Progenitor cell of endocrine pancreas (in vitro differentiated cells): Measurements from ENCODE around the gene KY. TPM values are rescaled to one million over a fixed set of nuclear protein-coding genes. Genes with fewer than 3 reads are reported as not detected.
A peak's percentile ranks its signal among the peaks of the same experiment; 100 is the strongest.

Source experiments
- DNase-seq: peaks from one replicate; pipeline ENCODE4 v3.0.0; 2021; ENCODE audit warnings: low spot score; ENCODE audit not compliant: unreplicated experiment
- H3K27ac Mint-ChIP-seq: 2 replicates; pipeline ENCODE4 v1.8.0; 2021; ENCODE audit warnings: mild to moderate bottlenecking, moderate library complexity, mixed read lengths
- H3K27me3 Mint-ChIP-seq: 2 replicates; pipeline ENCODE4 v1.8.0; 2021; ENCODE audit warnings: mixed read lengths
- H3K36me3 Mint-ChIP-seq: 2 replicates; pipeline ENCODE4 v1.8.0; 2022; ENCODE audit warnings: mixed read lengths; ENCODE audit not compliant: insufficient read depth
- H3K4me1 Mint-ChIP-seq: 2 replicates; pipeline ENCODE4 v1.8.0; 2021; ENCODE audit warnings: low read depth, mixed read lengths
- H3K4me3 Mint-ChIP-seq: 2 replicates; pipeline ENCODE4 v1.8.0; 2021; ENCODE audit warnings: low read depth, mild to moderate bottlenecking, moderate library complexity, mixed read lengths
- H3K9me3 Mint-ChIP-seq: 2 replicates; pipeline ENCODE4 v1.8.0; 2021; ENCODE audit warnings: low read depth, mixed read lengths
- CTCF ChIP-seq: fragments of 200-600 bp; sonication (generic); IDR thresholded peaks from one replicate; pipeline ENCODE4 v1.5.0; 2021; ENCODE audit warnings: antibody characterized with exemption, mild to moderate bottlenecking; ENCODE audit not compliant: unreplicated experiment
- total RNA-seq: library from RNA; stranded (reverse); gene quantifications from 2 replicates; pipeline ENCODE4 v1.2.1, GENCODE V29; 2021

Gene KY
- total RNA-seq, 1 donor from 2014 or later = not detected

DNA sequence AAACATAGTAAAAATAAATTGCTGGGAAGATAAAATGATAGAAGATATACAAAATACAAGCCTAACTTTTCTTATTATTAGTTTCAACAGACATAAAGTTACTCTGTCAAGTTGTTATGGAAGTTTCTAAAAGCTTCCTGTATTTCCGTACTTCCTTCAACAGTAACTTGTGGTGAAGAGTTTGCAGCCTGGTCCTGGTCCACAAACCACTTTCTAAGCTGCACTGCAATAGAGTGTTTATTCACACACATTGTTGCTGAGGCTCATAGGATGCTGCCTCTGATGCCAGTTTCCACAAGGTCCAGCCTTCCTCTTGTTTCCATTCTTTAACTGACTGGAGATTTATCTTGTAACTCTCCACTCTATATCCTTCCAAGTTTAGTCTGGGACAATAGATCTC lies 39.4 kb upstream of the KY start:
- no peak for TF ChIP-seq CTCF
- Mint-ChIP-seq H3K4me3 (no peak overlapping the region), H3K9me3 (no peaks in the 10 kb centered on the region), H3K36me3 (no peaks in the 10 kb centered on the region), H3K27me3 (peaks cover 19% of the 10 kb centered on the region), H3K4me1 (no peaks in the 10 kb centered on the region), H3K27ac (no peak overlapping the region)
- DNase-seq = no peak

DNA sequence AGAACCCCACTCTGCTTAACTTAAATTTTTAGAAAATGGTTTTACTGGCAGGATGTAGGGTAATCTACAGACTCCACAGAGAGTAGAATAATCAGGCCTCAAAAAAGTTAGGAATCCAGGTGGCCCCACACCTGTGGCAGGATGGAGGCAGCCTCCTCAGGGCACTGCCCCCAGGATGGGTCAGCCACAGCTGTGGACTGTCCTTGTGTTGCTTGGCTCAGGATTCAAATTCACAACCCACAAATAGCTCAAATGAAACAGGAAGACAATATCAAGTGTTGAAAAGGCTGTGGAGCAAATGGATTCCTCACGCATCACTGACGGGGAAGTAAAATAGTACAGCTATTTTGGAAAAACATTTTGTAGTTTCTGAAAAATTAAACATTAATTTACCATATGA lies 36.8 kb upstream of the KY start:
- H3K9me3 Mint-ChIP-seq = no peaks in the 10 kb centered on the region
- H3K27me3 Mint-ChIP-seq = peaks cover 16% of the 10 kb centered on the region
- no peak for TF ChIP-seq CTCF
- no peak overlapping the region for H3K27ac Mint-ChIP-seq
- no peaks in the 10 kb centered on the region for H3K4me1 Mint-ChIP-seq
- no peak overlapping the region for H3K4me3 Mint-ChIP-seq
- no peak for DNase-seq
- H3K36me3 Mint-ChIP-seq = no peaks in the 10 kb centered on the region

DNA sequence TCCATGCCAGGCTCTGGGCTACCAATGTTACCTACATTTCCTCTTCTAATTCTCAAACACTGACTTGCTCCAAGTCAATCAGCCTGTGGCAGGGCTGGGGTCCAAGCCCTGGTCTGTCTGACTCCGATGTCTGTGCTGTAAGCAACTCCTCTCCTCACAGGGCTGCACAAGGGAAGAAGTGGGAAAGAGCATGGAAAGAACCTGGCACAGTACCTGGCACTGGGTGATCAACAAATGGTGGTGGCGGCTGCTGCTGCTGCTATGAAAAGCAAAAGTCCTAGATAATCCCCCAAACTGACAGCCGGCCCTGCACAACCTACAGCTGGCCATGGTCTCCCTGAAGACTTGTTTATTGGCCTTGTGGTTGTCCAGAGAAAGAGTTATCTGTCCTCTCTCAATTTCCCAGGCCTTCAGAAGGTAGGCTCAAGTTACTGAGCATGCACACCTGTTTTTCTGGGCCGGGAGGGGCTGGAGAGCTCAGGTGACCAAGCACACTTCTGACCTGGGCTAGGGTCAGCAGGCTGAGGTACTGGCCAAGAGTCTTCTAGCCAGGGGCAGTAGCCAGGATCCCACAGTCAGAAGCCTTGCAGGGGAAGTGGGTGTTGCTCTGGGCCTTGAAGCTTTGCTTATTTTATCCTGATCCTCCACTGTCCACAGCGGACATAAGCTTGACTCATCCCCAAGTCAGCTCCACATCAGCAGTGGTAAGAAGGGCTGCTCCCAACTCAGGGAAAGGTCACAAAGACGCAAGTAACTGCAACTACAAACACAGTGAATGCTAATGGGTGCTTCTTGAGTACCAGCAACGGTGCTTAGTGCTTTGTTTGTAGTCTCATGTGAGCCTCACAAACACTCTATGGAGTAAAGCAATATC lies 35.3 kb upstream of the KY start:
- Mint-ChIP-seq H3K27ac (no peak overlapping the region), H3K4me1 (peaks cover 8% of the 10 kb centered on the region), H3K27me3 (peaks cover 16% of the 10 kb centered on the region), H3K9me3 (no peaks in the 10 kb centered on the region), H3K4me3 (no peak overlapping the region), H3K36me3 (no peaks in the 10 kb centered on the region)
- DNase-seq = no peak
- no peak for TF ChIP-seq CTCF

DNA sequence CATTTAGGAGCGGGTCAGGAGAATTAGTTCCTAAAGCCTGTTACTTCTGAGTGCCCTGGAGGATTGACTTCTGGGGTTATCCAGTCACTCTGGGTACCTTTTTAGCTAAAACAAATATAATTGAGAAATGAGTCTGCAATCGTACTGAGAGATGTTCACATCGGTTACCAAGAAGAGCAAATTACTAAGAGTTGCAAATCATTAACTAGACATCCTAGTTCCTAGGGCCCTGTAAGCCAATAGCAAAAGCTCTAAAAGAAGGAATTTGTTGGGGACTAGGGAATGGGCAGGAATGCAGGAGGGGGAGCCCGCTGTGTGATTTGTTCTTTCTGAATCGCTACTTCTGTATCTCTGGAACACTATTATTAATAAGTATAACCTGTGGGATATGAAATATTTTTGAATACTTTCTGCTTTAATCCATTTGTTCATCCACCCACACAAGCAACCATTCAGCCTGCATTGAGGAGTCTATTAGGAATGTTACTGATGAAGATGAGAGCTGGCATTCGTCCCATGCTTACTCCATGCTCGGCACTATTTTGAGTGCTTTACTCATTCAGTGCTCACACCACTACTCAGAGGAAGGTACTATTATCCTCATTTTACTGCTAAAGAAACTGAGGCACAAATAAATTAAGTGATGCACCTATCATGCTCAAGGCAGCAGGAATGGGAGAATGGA lies 31.5 kb upstream of the KY start:
- no peak for DNase-seq
- Mint-ChIP-seq H3K4me1 (peaks cover 8% of the 10 kb centered on the region), H3K27ac (no peak overlapping the region), H3K36me3 (no peaks in the 10 kb centered on the region), H3K9me3 (no peaks in the 10 kb centered on the region), H3K4me3 (no peak overlapping the region), H3K27me3 (peaks cover 12% of the 10 kb centered on the region)
- no peak for TF ChIP-seq CTCF

DNA sequence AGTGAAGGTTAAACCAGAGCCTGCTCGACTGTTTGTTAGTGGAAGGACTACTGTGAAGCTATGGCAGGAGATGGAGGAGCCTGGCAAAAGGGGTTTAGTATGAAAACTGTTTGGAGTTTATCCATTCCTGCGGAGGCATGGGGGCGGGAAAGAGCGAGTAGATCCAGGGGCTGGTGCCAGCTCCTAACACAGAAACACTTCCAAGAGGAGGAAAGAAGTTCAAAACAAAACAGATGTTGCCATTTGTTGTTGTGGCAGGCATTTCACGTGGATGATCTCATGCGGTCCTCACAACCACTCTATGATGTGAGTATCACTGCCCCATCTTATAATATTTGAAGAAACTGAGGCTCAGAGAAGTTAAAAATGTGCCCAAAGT lies 30.7 kb upstream of the KY start:
- H3K4me3 Mint-ChIP-seq = no peak overlapping the region
- peaks cover 15% of the 10 kb centered on the region for H3K27me3 Mint-ChIP-seq
- TF ChIP-seq CTCF = no peak

More for the DNA sequence above, 30.7 kb upstream of the KY start:
- H3K27ac Mint-ChIP-seq = peak overlapping the region; percentile 43
- no peaks in the 10 kb centered on the region for H3K9me3 Mint-ChIP-seq
- no peak for DNase-seq
- H3K4me1 Mint-ChIP-seq = peaks cover 8% of the 10 kb centered on the region
- no peaks in the 10 kb centered on the region for H3K36me3 Mint-ChIP-seq
